Prostate gland (tissue), 2 donors: ENCODE measurements around the gene RPP38. TPM values are rescaled to one million over a fixed set of nuclear protein-coding genes. Genes with fewer than 3 reads are reported as not detected.

Source experiments
- DNase-seq: peaks from one replicate; pipeline ENCODE4 v3.0.0-alpha.2; 2019; ENCODE audit warnings: low spot score
- H3K27ac ChIP-seq, 2 donors: fragments of 200-600 bp; sonication (generic); 2 replicates each; pipeline ENCODE4 v1.5.1; 2017 to 2019
- H3K27me3 ChIP-seq: fragments of 200-600 bp; sonication (generic); replicated peaks from 2 replicates; pipeline ENCODE4 v1.5.1; 2019; ENCODE audit not compliant: insufficient read depth
- H3K36me3 ChIP-seq, 2 donors: fragments of 200-600 bp; sonication (generic); 1 replicate in 1 of 2; 2 replicates in 1 of 2; pipeline versions ENCODE4 v1.5.1 to v1.8.1; 2017 to 2019
- H3K4me1 ChIP-seq: fragments of 200-600 bp; sonication (generic); replicated peaks from 2 replicates; pipeline ENCODE4 v1.5.1; 2019
- H3K4me3 ChIP-seq, 2 donors: fragments of 200-600 bp; sonication (generic); 2 replicates each; pipeline ENCODE4 v1.5.1; 2017 to 2019
- H3K9me3 ChIP-seq: fragments of 200-600 bp; sonication (generic); 2 replicates; pipeline ENCODE4 v1.5.1; 2017
- CTCF ChIP-seq, 4 experiments: fragments of 200-600 bp in 2 of 4; fragments of 450-650 bp in 2 of 4; sonication (generic) in 2 of 4; IDR thresholded peaks; 1 replicate in 3 of 4; 2 replicates in 1 of 4; pipeline ENCODE4 v1.5.1; 2016 to 2019; ENCODE audit warnings: antibody characterized with exemption in 4 of 4, mild to moderate bottlenecking in 2 of 4, moderate library complexity in 2 of 4
- POLR2A ChIP-seq: fragments of 450-650 bp; IDR thresholded peaks from one replicate; pipeline ENCODE4 v1.6.1; 2016; ENCODE audit warnings: antibody characterized with exemption, mild to moderate bottlenecking
- POLR2AphosphoS5 ChIP-seq: sonication (generic); formaldehyde crosslinking; IDR thresholded peaks from one replicate; pipeline ENCODE4 v1.6.1; 2017; ENCODE audit warnings: antibody characterized with exemption
- WGBS: methylation state at CpG from one replicate; pipeline ENCODE4 v1.1.5; 2018; 5-methylcytosine and 5-hydroxymethylcytosine counted together
- intact Hi-C: fragments of 100-400 bp; cut with DNase I; formaldehyde crosslinking; loops from one replicate; pipeline ENCODE4 v1.14.2; 2022
- total RNA-seq, 2 donors: library from RNA; depleted of rRNA; stranded (reverse); fragments of >200 nt; gene quantifications; one replicate each; pipeline ENCODE4 v1.1.0, GENCODE V29; 2016

The RPP38 gene
- total RNA-seq, 2 donors from 2014 or later: 17.5 to 20.9 TPM

- no peak overlapping the region for H3K4me3 ChIP-seq
- H3K4me1 ChIP-seq: peaks cover 5% of the 10 kb centered on the region
- H3K27me3 ChIP-seq: no peaks in the 10 kb centered on the region
- TF ChIP-seq CTCF (IDR thresholded peaks at IDR 0.05) (no peak), POLR2AphosphoS5 (no peak), POLR2A (no peak)
- WGBS: 81% methylated on average over 7 of the region's 7 CpGs
- no peaks in the 10 kb centered on the region for H3K36me3 ChIP-seq
- DNase-seq: no peak
- no peak overlapping the region for H3K27ac ChIP-seq
- intact Hi-C loops: no loop called here
- no peaks in the 10 kb centered on the region for H3K9me3 ChIP-seq
Measured at GRCh38 chr10:15146366-15146765, 49.2 kb downstream of the RPP38 start.

GRCh38 chr10:15147594-15148392 lies 50.6 kb downstream of the RPP38 start:
- Histone ChIP-seq H3K36me3 (no peaks in the 10 kb centered on the region), H3K9me3 (no peaks in the 10 kb centered on the region), H3K27ac (no peak overlapping the region), H3K27me3 (no peaks in the 10 kb centered on the region), H3K4me1 (no peaks in the 10 kb centered on the region), H3K4me3 (no peak overlapping the region)
- WGBS: 82% methylated on average over 4 of the region's 4 CpGs
- TF ChIP-seq POLR2AphosphoS5 (no peak), POLR2A (no peak), CTCF (IDR thresholded peaks at IDR 0.05) (no peak)
- no peak for DNase-seq
- intact Hi-C loops: no loop called here

GRCh38 chr10:15149042-15149771 lies 52.1 kb downstream of the RPP38 start:
- no peak overlapping the region for H3K27ac ChIP-seq
- no peaks in the 10 kb centered on the region for H3K36me3 ChIP-seq
- H3K4me3 ChIP-seq: no peak overlapping the region
- H3K27me3 ChIP-seq: no peaks in the 10 kb centered on the region
- H3K9me3 ChIP-seq: no peaks in the 10 kb centered on the region
- TF ChIP-seq POLR2A (no peak), CTCF (IDR thresholded peaks at IDR 0.05) (no peak), POLR2AphosphoS5 (no peak)
- intact Hi-C loops: no loop called here
- WGBS: 83% methylated on average over 10 of the region's 10 CpGs
- no peaks in the 10 kb centered on the region for H3K4me1 ChIP-seq
- DNase-seq: no peak

- Histone ChIP-seq H3K36me3 (no peaks in the 10 kb centered on the region), H3K9me3 (no peaks in the 10 kb centered on the region), H3K4me1 (no peaks in the 10 kb centered on the region), H3K4me3 (no peak overlapping the region), H3K27me3 (no peaks in the 10 kb centered on the region), H3K27ac (no peak overlapping the region)
- WGBS: 94% methylated on average over 7 of the region's 7 CpGs
- intact Hi-C loops: no loop called here
- TF ChIP-seq POLR2AphosphoS5: no peak
- DNase-seq: no peak
Measured at GRCh38 chr10:15150563-15150962, 53.4 kb downstream of the RPP38 start.

GRCh38 chr10:15152556-15152955 lies 55.4 kb downstream of the RPP38 start:
- no peak overlapping the region for H3K27ac ChIP-seq
- no peaks in the 10 kb centered on the region for H3K9me3 ChIP-seq
- H3K4me1 ChIP-seq: no peaks in the 10 kb centered on the region
- no peak for TF ChIP-seq POLR2A
- TF ChIP-seq CTCF (IDR thresholded peaks at IDR 0.05): no peak
- TF ChIP-seq POLR2AphosphoS5: no peak
- DNase-seq: no peak
- no peaks in the 10 kb centered on the region for H3K36me3 ChIP-seq
- intact Hi-C loops: no loop called here
- H3K4me3 ChIP-seq: no peak overlapping the region
- no peaks in the 10 kb centered on the region for H3K27me3 ChIP-seq

Other genes with a start within 250 kb of the RPP38 start
- 10 to 100 TPM; 13.2 to 15.3 TPM for gene SUV39H2, start 218.5 kb upstream of the RPP38 start, total RNA-seq
- 10 to 100 TPM; 11.5 to 20.8 TPM for gene DCLRE1C, start 143.3 kb upstream of the RPP38 start, total RNA-seq
- 1 to 10 TPM in 1 of 2 donors, not detected in 1; 1.7 TPM for gene MEIG1, start 138.0 kb upstream of the RPP38 start, total RNA-seq
- 1 to 10 TPM in 1 of 2 donors, not detected in 1; 5.3 TPM for gene OLAH, start 53.4 kb upstream of the RPP38 start, total RNA-seq
- 1 to 10 TPM in 1 of 2 donors, under 1 TPM in 1; 0.91 to 3.5 TPM for gene ACBD7, start 8.6 kb upstream of the RPP38 start, total RNA-seq
- 10 to 100 TPM; 18.3 to 39.6 TPM for gene NMT2, start 71.3 kb downstream of the RPP38 start, total RNA-seq